Skeletal muscle satellite cell (primary cell): ENCODE results near the gene DENND4B. TPM values are rescaled to one million over a fixed set of nuclear protein-coding genes. Genes with fewer than 3 reads are reported as not detected.

Experiments used
- H3K27me3 ChIP-seq: 2 replicates; pipeline ENCODE4 v1.7.0; 2013; ENCODE audit warnings: low read length; ENCODE audit not compliant: control insufficient read depth, insufficient read depth
- H3K36me3 ChIP-seq: 2 replicates; pipeline ENCODE4 v1.7.0; 2013; ENCODE audit warnings: mild to moderate bottlenecking, control low read depth, low read length; ENCODE audit not compliant: insufficient read depth
- H3K4me1 ChIP-seq: 2 replicates; pipeline ENCODE4 v1.7.0; 2013; ENCODE audit warnings: low read length; ENCODE audit not compliant: control insufficient read depth, insufficient read depth
- H3K4me2 ChIP-seq: 2 replicates; pipeline ENCODE4 v1.7.0; 2013; ENCODE audit warnings: mild to moderate bottlenecking, low read length
- H3K4me3 ChIP-seq: 2 replicates; pipeline ENCODE4 v1.7.0; 2013; ENCODE audit warnings: low read length
- H3K9ac ChIP-seq: 2 replicates; pipeline ENCODE4 v1.7.0; 2013; ENCODE audit warnings: mild to moderate bottlenecking, low read depth, low read length, moderate library complexity
- H3K9me3 ChIP-seq: replicated peaks from 2 replicates; pipeline ENCODE4 v1.7.0; 2013; ENCODE audit warnings: mild to moderate bottlenecking, control low read depth, low read length
- total RNA-seq: library from RNA; depleted of rRNA; stranded (reverse); fragments of >200 nt; gene quantifications from 2 replicates; pipeline ENCODE4 v1.2.3, GENCODE V29; 2012; rRNA removed

DENND4B gene
- 15.2 and 16.2 TPM in 2 replicates for total RNA-seq

- peaks cover 12% of the 10 kb centered on the region for H3K4me1 ChIP-seq
- peak within 1 kb of the TSS; percentile 89 for H3K4me3 ChIP-seq
- no peaks in the 10 kb centered on the region for H3K9me3 ChIP-seq
- peaks cover 42% of the 10 kb centered on the region for H3K36me3 ChIP-seq
- H3K27me3 ChIP-seq = no peaks in the 10 kb centered on the region
- H3K9ac ChIP-seq = peak within 1 kb of the TSS; percentile 84
- H3K4me2 ChIP-seq = peak within 1 kb of the TSS; percentile 86
Observed at GRCh38 chr1:153946622-153947241, at the start of gene DENND4B. Gene DENND4B, minus strand, starts transcription at chr1:153946718. Its CDS starts 2,344 bp downstream, at chr1:153944374.

- Histone ChIP-seq H3K36me3 (peaks cover 34% of the 10 kb centered on the region), H3K9ac (no peak overlapping the region), H3K4me2 (no peak overlapping the region), H3K4me1 (peaks cover 7% of the 10 kb centered on the region), H3K27me3 (no peaks in the 10 kb centered on the region), H3K9me3 (no peaks in the 10 kb centered on the region), H3K4me3 (no peak overlapping the region)
Observed at GRCh38 chr1:153995640-153996039, 49.1 kb upstream of the DENND4B start.

- Histone ChIP-seq H3K4me2 (no peak overlapping the region), H3K4me1 (peaks cover 9% of the 10 kb centered on the region), H3K9me3 (no peaks in the 10 kb centered on the region), H3K36me3 (peaks cover 34% of the 10 kb centered on the region), H3K27me3 (no peaks in the 10 kb centered on the region), H3K4me3 (no peak overlapping the region), H3K9ac (no peak overlapping the region)
Observed at GRCh38 chr1:153995202-153995601, 48.7 kb upstream of the DENND4B start.

- Histone ChIP-seq H3K9ac (peak overlapping the region; percentile 96), H3K36me3 (peaks cover 34% of the 10 kb centered on the region), H3K9me3 (no peaks in the 10 kb centered on the region), H3K4me3 (peak overlapping the region; percentile 89), H3K27me3 (no peaks in the 10 kb centered on the region), H3K4me1 (peaks cover 12% of the 10 kb centered on the region), H3K4me2 (peak overlapping the region; percentile 93)
Observed at GRCh38 chr1:153991806-153992205, 45.3 kb upstream of the DENND4B start.

GRCh38 chr1:153991151-153991630 lies 44.7 kb upstream of the DENND4B start:
- Histone ChIP-seq H3K9me3 (no peaks in the 10 kb centered on the region), H3K36me3 (peaks cover 34% of the 10 kb centered on the region), H3K4me1 (peaks cover 17% of the 10 kb centered on the region), H3K4me2 (peak overlapping the region; percentile 93), H3K9ac (peak overlapping the region; percentile 96), H3K4me3 (peak overlapping the region; percentile 89), H3K27me3 (no peaks in the 10 kb centered on the region)

GRCh38 chr1:153990468-153991150 lies 44.1 kb upstream of the DENND4B start, which contains the start of gene RPS27:
Gene RPS27, plus strand, starts transcription at chr1:153990762. Its CDS starts 35 bp downstream, at chr1:153990797.
- Histone ChIP-seq H3K4me2 (peak within 1 kb of the TSS; percentile 93), H3K4me1 (peaks cover 17% of the 10 kb centered on the region), H3K9me3 (no peaks in the 10 kb centered on the region), H3K27me3 (no peaks in the 10 kb centered on the region), H3K36me3 (peaks cover 33% of the 10 kb centered on the region), H3K4me3 (peak within 1 kb of the TSS; percentile 89), H3K9ac (peak within 1 kb of the TSS; percentile 96)

GRCh38 chr1:153987621-153988020 lies 41.1 kb upstream of the DENND4B start:
- Histone ChIP-seq H3K27me3 (no peaks in the 10 kb centered on the region), H3K9me3 (no peaks in the 10 kb centered on the region), H3K36me3 (peaks cover 23% of the 10 kb centered on the region), H3K4me2 (no peak overlapping the region), H3K9ac (no peak overlapping the region), H3K4me3 (no peak overlapping the region), H3K4me1 (peaks cover 27% of the 10 kb centered on the region)

- Histone ChIP-seq H3K4me3 (peak within 1 kb of the TSS; percentile 81), H3K9me3 (no peaks in the 10 kb centered on the region), H3K4me2 (peak within 1 kb of the TSS; percentile 94), H3K36me3 (peaks cover 20% of the 10 kb centered on the region), H3K9ac (peak within 1 kb of the TSS; percentile 87), H3K27me3 (no peaks in the 10 kb centered on the region), H3K4me1 (peaks cover 20% of the 10 kb centered on the region)
Observed at GRCh38 chr1:153985941-153986761, 39.6 kb upstream of the DENND4B start, which contains the start of gene RAB13. Gene RAB13, minus strand, starts transcription at chr1:153986339. Its CDS starts 103 bp downstream, at chr1:153986236.

- Histone ChIP-seq H3K4me3 (peak overlapping the region; percentile 81), H3K36me3 (peaks cover 21% of the 10 kb centered on the region), H3K27me3 (no peaks in the 10 kb centered on the region), H3K4me1 (peaks cover 20% of the 10 kb centered on the region), H3K4me2 (peak overlapping the region; percentile 94), H3K9ac (peak overlapping the region; percentile 79), H3K9me3 (no peaks in the 10 kb centered on the region)
Observed at GRCh38 chr1:153985341-153985912, 38.9 kb upstream of the DENND4B start.

- H3K27me3 ChIP-seq = no peaks in the 10 kb centered on the region
- peak overlapping the region; percentile 94 for H3K4me2 ChIP-seq
- H3K9ac ChIP-seq = no peak overlapping the region
- H3K36me3 ChIP-seq = peaks cover 21% of the 10 kb centered on the region
- H3K4me3 ChIP-seq = peak overlapping the region; percentile 81
- H3K9me3 ChIP-seq = no peaks in the 10 kb centered on the region
- H3K4me1 ChIP-seq = peaks cover 18% of the 10 kb centered on the region
Observed at GRCh38 chr1:153984123-153984894, 37.8 kb upstream of the DENND4B start.
